NT2/D1 (cell line): ENCODE results near the gene ST6GALNAC3.

ENCODE experiments used
- SUZ12 ChIP-seq: IDR thresholded peaks from 2 replicates; pipeline ENCODE4 v1.6.1; 2011; ENCODE audit not compliant: insufficient read length, insufficient read depth; ENCODE audit errors: extremely low read depth
- YY1 ChIP-seq: IDR thresholded peaks from 2 replicates; pipeline ENCODE4 v1.6.1; 2011; ENCODE audit not compliant: insufficient read length, insufficient read depth
- ZNF274 ChIP-seq: IDR thresholded peaks from 2 replicates; pipeline ENCODE4 v1.6.1; 2011; ENCODE audit warnings: mild to moderate bottlenecking, low read depth, low read length

DNA sequence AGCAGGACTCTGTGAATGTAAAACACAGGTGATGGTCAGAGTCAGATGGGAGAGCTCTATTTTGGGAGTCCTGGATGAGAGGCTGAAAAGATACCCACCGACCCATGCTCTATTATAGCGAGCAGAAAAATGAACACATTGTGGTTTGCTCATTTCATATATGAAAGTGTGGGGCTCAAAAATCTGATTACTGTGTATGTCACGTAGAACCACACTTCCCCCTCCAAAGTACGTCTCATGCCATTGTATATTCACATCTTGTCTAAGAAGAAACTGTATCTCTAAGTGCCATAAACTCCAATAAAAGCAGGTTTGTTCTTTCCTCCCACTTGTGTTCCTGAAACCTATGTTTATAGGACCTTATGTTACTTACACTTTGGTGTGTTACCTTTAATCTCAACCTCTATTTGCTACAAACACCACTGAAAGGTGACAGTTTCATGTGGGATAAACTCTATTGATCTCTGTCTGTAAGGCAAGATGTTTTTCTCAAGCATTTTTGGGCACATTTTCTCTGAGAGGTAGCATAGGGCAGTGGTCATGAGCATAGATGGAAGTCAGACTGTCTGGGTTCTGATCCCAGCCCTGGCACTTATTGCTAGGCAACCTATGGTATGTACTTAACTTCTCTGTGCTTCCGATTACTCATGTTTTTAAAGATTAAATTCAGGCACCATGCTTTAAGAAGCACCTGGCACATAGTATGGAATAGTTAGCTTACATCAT lies 214.4 kb downstream of the ST6GALNAC3 start:
- TF ChIP-seq SUZ12 (no peak), YY1 (no peak), ZNF274 (no peak)
